Liver (tissue), 9 donors: ENCODE data around the gene ARMC9. TPM values are rescaled to one million over a fixed set of nuclear protein-coding genes. Genes with fewer than 3 reads are reported as not detected.

Experiments used
- DNase-seq: peaks from one replicate; pipeline ENCODE4 v3.0.0-alpha.2; 2017; ENCODE audit warnings: low spot score
- H3K27ac ChIP-seq, 2 donors: one replicate each; pipeline ENCODE4 v1.7.0; 2013; ENCODE audit warnings: inconsistent platforms in 2 of 2, low read length in 2 of 2, control low read depth in 1 of 2, low read depth in 1 of 2, mild to moderate bottlenecking in 1 of 2
- H3K27me3 ChIP-seq, 4 donors: one replicate each; pipeline versions ENCODE4 v1.6.1 to v1.7.0; 2013; ENCODE audit warnings: low read length in 3 of 4, inconsistent platforms in 1 of 4, mild to moderate bottlenecking in 1 of 4, moderate library complexity in 1 of 4; ENCODE audit not compliant: control insufficient read depth in 4 of 4, insufficient read depth in 4 of 4
- H3K36me3 ChIP-seq, 4 donors: one replicate each; pipeline versions ENCODE4 v1.6.1 to v1.7.0; 2013; ENCODE audit warnings: low read length in 3 of 4, mild to moderate bottlenecking in 3 of 4, low read depth in 1 of 4, moderate library complexity in 1 of 4; ENCODE audit not compliant: control insufficient read depth in 4 of 4, insufficient read depth in 3 of 4
- H3K4me1 ChIP-seq, 4 donors: one replicate each; pipeline versions ENCODE4 v1.6.1 to v1.7.0; 2013; ENCODE audit warnings: low read length in 3 of 4, mild to moderate bottlenecking in 3 of 4, moderate library complexity in 1 of 4; ENCODE audit not compliant: control insufficient read depth in 4 of 4, insufficient read depth in 4 of 4
- H3K4me3 ChIP-seq, 3 donors: one replicate each; pipeline versions ENCODE4 v1.6.1 to v1.7.0; 2013; ENCODE audit warnings: low read length in 3 of 3, control low read depth in 1 of 3, low read depth in 1 of 3, mild to moderate bottlenecking in 1 of 3
- H3K9ac ChIP-seq, 2 donors: one replicate each; pipeline ENCODE4 v1.7.0; 2013; ENCODE audit warnings: low read length in 2 of 2, mild to moderate bottlenecking in 2 of 2, moderate library complexity in 2 of 2, control low read depth in 1 of 2, low read depth in 1 of 2
- H3K9me3 ChIP-seq, 4 donors: one replicate each; pipeline versions ENCODE4 v1.6.1 to v1.7.0; 2013; ENCODE audit warnings: low read length in 3 of 4; ENCODE audit not compliant: control insufficient read depth in 4 of 4
- EGR1 ChIP-seq, 2 donors: IDR thresholded peaks; 2 replicates each; pipeline ENCODE4 v1.6.1; 2016 to 2018; ENCODE audit warnings: antibody characterized with exemption in 2 of 2, low read depth in 2 of 2
- FOXA1 ChIP-seq: IDR thresholded peaks from 2 replicates; pipeline ENCODE4 v1.6.1; 2016; ENCODE audit warnings: antibody characterized with exemption
- FOXA2 ChIP-seq: IDR thresholded peaks from 2 replicates; pipeline ENCODE4 v1.6.1; 2016; ENCODE audit warnings: antibody characterized with exemption
- GABPA ChIP-seq, 2 donors: IDR thresholded peaks in 1 of 2; conservative IDR thresholded peaks in 1 of 2; 2 replicates each; pipeline ENCODE4 v1.6.1; 2016; ENCODE audit warnings: antibody characterized with exemption in 2 of 2, mild to moderate bottlenecking in 1 of 2, moderate library complexity in 1 of 2
- HNF4G ChIP-seq: IDR thresholded peaks from 2 replicates; pipeline ENCODE4 v1.6.1; 2016; ENCODE audit warnings: antibody characterized with exemption
- JUND ChIP-seq, 2 donors: IDR thresholded peaks; 2 replicates each; pipeline ENCODE4 v1.6.1; 2016; ENCODE audit warnings: antibody characterized with exemption in 2 of 2
- NR2F2 ChIP-seq: IDR thresholded peaks from 2 replicates; pipeline ENCODE4 v1.6.1; 2016; ENCODE audit warnings: antibody characterized with exemption
- RAD21 ChIP-seq, 2 donors: IDR thresholded peaks; 2 replicates each; pipeline ENCODE4 v1.6.1; 2016; ENCODE audit warnings: antibody characterized with exemption in 2 of 2, mild to moderate bottlenecking in 2 of 2
- SP1 ChIP-seq: IDR thresholded peaks from 2 replicates; pipeline ENCODE4 v1.6.1; 2018; ENCODE audit warnings: antibody characterized with exemption, mild to moderate bottlenecking
- YY1 ChIP-seq: IDR thresholded peaks from 2 replicates; pipeline ENCODE4 v1.6.1; 2016; ENCODE audit warnings: antibody characterized with exemption, mild to moderate bottlenecking
- WGBS: extraction: QIAGEN DNeasy Blood & Tissue Kit; methylation state at CpG from one replicate; pipeline ENCODE4 v1.1.7; 2013; 5-methylcytosine and 5-hydroxymethylcytosine counted together
- polyA plus RNA-seq, 2 donors: library from polyadenylated mRNA; stranded (reverse) in 1 of 2; unstranded in 1 of 2; fragments of 200-250 nt in 1 of 2; fragments of >200 nt in 1 of 2; fragmentation: Nextera tagmentation in 1 of 2; extraction: Ambion mirVana in 1 of 2; gene quantifications; one replicate each; pipeline versions ENCODE4 v1.2.1 to v1.2.3, GENCODE V29; 2013 to 2015
- total RNA-seq, 2 donors: library from RNA; depleted of rRNA; stranded (reverse); fragments of >200 nt; gene quantifications; one replicate each; pipeline ENCODE4 v1.2.3, GENCODE V29; 2014
- TF ChIP-seq, protein P1 (sequence below): IDR thresholded peaks from 2 replicates; pipeline ENCODE4 v1.6.1; 2016; ENCODE audit warnings: antibody characterized with exemption
- TF ChIP-seq, protein P2 (sequence below): IDR thresholded peaks from 2 replicates; pipeline ENCODE4 v1.6.1; 2016; ENCODE audit warnings: antibody characterized with exemption
- TF ChIP-seq, protein P3 (sequence below): fragments of 150-350 bp; IDR thresholded peaks from 2 replicates; pipeline ENCODE4 v1.5.1; 2017; ENCODE audit warnings: improper control_type of control experiment, low read depth, low read length; ENCODE audit not compliant: missing input control
- TF ChIP-seq, protein P4 (sequence below): IDR thresholded peaks from 2 replicates; pipeline ENCODE4 v1.6.1; 2016; ENCODE audit warnings: antibody characterized with exemption
- TF ChIP-seq, protein P5 (sequence below): IDR thresholded peaks from 2 replicates; pipeline ENCODE4 v1.6.1; 2016; ENCODE audit warnings: antibody characterized with exemption, mild to moderate bottlenecking
- donor health status: healthy.
- donor health status: healthy.
- donor health status: healthy.
- donor health status: healthy.
- donor health status: healthy.

ARMC9 gene
- total and polyA plus RNA-seq, 4 donors = 1.1 to 2.3 (median 1.8) TPM

DNA sequence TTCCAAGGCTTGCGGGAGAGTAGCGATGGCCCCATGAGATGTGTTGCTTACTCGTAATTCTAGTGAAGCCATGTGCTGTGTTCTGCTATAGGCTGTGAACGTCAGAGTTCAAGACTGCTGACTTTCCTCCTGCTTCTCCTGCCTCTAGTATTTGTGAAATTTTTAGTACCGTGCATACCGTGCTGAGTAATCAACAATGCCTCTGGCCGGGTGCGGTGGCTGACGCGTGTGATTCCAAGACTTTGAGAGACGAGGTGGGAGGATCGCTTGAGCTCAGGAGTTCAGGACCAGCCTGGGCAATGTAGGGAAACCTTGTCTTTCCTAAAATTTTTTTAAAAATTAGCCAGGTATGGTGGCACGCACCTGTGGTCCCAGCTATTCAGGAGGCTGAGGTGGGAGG is 137.2 kb downstream of the ARMC9 start:
- TF ChIP-seq HNF4G (no peak), YY1 (no peak), NR2F2 (no peak), FOXA1 (no peak), JUND (IDR thresholded peaks at IDR 0.05) (no peak), GABPA (IDR thresholded peaks at IDR 0.05 in 1 of 2, conservative IDR thresholded peaks at IDR 0.05 in 1 of 2) (no peak), SP1 (no peak), EGR1 (IDR thresholded peaks at IDR 0.05; ENCODE audit: low read depth in 2 of 2) (no peak), RAD21 (IDR thresholded peaks at IDR 0.05) (no peak), FOXA2 (no peak)
- TF ChIP-seq, protein P1, sequence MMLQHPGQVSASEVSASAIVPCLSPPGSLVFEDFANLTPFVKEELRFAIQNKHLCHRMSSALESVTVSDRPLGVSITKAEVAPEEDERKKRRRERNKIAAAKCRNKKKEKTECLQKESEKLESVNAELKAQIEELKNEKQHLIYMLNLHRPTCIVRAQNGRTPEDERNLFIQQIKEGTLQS = no peak
- TF ChIP-seq, protein P2, sequence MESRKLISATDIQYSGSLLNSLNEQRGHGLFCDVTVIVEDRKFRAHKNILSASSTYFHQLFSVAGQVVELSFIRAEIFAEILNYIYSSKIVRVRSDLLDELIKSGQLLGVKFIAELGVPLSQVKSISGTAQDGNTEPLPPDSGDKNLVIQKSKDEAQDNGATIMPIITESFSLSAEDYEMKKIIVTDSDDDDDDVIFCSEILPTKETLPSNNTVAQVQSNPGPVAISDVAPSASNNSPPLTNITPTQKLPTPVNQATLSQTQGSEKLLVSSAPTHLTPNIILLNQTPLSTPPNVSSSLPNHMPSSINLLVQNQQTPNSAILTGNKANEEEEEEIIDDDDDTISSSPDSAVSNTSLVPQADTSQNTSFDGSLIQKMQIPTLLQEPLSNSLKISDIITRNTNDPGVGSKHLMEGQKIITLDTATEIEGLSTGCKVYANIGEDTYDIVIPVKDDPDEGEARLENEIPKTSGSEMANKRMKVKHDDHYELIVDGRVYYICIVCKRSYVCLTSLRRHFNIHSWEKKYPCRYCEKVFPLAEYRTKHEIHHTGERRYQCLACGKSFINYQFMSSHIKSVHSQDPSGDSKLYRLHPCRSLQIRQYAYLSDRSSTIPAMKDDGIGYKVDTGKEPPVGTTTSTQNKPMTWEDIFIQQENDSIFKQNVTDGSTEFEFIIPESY = no peak
- TF ChIP-seq, protein P3, sequence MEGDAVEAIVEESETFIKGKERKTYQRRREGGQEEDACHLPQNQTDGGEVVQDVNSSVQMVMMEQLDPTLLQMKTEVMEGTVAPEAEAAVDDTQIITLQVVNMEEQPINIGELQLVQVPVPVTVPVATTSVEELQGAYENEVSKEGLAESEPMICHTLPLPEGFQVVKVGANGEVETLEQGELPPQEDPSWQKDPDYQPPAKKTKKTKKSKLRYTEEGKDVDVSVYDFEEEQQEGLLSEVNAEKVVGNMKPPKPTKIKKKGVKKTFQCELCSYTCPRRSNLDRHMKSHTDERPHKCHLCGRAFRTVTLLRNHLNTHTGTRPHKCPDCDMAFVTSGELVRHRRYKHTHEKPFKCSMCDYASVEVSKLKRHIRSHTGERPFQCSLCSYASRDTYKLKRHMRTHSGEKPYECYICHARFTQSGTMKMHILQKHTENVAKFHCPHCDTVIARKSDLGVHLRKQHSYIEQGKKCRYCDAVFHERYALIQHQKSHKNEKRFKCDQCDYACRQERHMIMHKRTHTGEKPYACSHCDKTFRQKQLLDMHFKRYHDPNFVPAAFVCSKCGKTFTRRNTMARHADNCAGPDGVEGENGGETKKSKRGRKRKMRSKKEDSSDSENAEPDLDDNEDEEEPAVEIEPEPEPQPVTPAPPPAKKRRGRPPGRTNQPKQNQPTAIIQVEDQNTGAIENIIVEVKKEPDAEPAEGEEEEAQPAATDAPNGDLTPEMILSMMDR = no peak
- TF ChIP-seq, protein P4, sequence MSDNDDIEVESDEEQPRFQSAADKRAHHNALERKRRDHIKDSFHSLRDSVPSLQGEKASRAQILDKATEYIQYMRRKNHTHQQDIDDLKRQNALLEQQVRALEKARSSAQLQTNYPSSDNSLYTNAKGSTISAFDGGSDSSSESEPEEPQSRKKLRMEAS = no peak
- H3K36me3 ChIP-seq = no peaks in the 10 kb centered on the region
- no peak for DNase-seq
- H3K27me3 ChIP-seq = no peaks in the 10 kb centered on the region
- no peaks in the 10 kb centered on the region for H3K4me1 ChIP-seq
- H3K9me3 ChIP-seq = no peaks in the 10 kb centered on the region
- H3K27ac ChIP-seq = no peak overlapping the region
- no peak overlapping the region for H3K9ac ChIP-seq
- 97% methylated on average over 13 of the region's 13 CpGs for WGBS
- no peak overlapping the region for H3K4me3 ChIP-seq

DNA sequence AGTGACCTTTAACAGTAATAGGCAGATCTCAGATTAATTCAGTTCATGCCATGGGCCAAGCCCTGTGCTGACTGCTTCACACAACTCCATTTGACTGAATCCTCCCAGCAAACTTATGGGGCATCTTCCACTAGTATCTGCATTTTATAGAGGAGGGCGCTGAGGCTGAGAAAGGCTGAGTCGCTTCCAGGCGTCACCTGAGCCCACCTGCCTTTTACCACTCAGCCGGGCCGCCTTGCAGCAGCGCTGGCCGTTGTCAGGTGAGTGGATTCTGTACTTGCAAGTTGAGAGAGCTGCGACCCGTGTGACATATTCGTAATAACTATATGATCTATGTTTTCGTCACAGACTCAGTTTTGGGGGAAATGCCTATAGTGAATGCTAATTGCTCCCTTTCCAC is 137.8 kb downstream of the ARMC9 start:
- Histone ChIP-seq H3K9ac (no peak overlapping the region), H3K4me1 (no peaks in the 10 kb centered on the region), H3K9me3 (no peaks in the 10 kb centered on the region), H3K27ac (no peak overlapping the region), H3K27me3 (no peaks in the 10 kb centered on the region), H3K36me3 (no peaks in the 10 kb centered on the region), H3K4me3 (no peak overlapping the region)
- WGBS = 94% methylated on average over 11 of the region's 11 CpGs
- no peak for DNase-seq
- TF ChIP-seq FOXA1 (no peak), JUND (IDR thresholded peaks at IDR 0.05) (no peak), SP1 (no peak), YY1 (no peak)
- TF ChIP-seq, protein P4 = no peak
- TF ChIP-seq, protein P2 = no peak
- TF ChIP-seq, protein P5, sequence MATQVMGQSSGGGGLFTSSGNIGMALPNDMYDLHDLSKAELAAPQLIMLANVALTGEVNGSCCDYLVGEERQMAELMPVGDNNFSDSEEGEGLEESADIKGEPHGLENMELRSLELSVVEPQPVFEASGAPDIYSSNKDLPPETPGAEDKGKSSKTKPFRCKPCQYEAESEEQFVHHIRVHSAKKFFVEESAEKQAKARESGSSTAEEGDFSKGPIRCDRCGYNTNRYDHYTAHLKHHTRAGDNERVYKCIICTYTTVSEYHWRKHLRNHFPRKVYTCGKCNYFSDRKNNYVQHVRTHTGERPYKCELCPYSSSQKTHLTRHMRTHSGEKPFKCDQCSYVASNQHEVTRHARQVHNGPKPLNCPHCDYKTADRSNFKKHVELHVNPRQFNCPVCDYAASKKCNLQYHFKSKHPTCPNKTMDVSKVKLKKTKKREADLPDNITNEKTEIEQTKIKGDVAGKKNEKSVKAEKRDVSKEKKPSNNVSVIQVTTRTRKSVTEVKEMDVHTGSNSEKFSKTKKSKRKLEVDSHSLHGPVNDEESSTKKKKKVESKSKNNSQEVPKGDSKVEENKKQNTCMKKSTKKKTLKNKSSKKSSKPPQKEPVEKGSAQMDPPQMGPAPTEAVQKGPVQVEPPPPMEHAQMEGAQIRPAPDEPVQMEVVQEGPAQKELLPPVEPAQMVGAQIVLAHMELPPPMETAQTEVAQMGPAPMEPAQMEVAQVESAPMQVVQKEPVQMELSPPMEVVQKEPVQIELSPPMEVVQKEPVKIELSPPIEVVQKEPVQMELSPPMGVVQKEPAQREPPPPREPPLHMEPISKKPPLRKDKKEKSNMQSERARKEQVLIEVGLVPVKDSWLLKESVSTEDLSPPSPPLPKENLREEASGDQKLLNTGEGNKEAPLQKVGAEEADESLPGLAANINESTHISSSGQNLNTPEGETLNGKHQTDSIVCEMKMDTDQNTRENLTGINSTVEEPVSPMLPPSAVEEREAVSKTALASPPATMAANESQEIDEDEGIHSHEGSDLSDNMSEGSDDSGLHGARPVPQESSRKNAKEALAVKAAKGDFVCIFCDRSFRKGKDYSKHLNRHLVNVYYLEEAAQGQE = no peak
